Cardiac fibroblast (primary cell): ENCODE measurements around the gene ZNF101.
A peak's percentile ranks its signal among the peaks of the same experiment; 100 is the strongest.

Experiments
- DNase-seq, 2 donors: peaks; one replicate each; pipeline versions ENCODE4 v3.0.0 to v3.0.0-alpha.2; 2010; ENCODE audit warnings: low read depth in 2 of 2
- H3K4me3 ChIP-seq, 2 donors: replicated peaks in 1 of 2; 1 replicate in 1 of 2; 2 replicates in 1 of 2; pipeline ENCODE4 v1.5.1; 2011; ENCODE audit warnings: low read depth in 2 of 2, low read length in 2 of 2, mild to moderate bottlenecking in 2 of 2, moderate library complexity in 1 of 2
- TF ChIP-seq, protein P1 (sequence below): IDR thresholded peaks from one replicate; pipeline ENCODE4 v1.5.1; 2011; ENCODE audit warnings: low read depth, mild to moderate bottlenecking, low read length, inconsistent platforms

The ZNF101 gene

DNA sequence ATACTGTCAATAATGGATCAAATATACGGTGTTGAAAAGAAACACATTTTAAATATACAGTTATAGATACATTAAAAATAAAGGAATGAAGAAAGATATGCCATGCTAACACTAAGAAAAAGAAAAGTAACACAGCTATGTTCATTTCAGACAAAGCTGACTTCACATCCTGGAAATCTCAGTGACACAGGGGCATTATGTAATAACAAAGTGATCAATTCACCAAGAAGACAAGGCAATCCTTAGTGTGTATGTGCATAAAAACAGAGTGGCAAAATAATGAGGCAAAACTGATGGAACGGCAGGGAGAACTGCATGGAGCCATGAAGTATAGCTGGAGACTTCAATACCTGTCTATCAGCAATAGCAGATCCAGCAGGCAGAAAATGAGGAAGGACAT, 51.2 kb downstream of the ZNF101 start:
- DNase-seq = no peak

DNA sequence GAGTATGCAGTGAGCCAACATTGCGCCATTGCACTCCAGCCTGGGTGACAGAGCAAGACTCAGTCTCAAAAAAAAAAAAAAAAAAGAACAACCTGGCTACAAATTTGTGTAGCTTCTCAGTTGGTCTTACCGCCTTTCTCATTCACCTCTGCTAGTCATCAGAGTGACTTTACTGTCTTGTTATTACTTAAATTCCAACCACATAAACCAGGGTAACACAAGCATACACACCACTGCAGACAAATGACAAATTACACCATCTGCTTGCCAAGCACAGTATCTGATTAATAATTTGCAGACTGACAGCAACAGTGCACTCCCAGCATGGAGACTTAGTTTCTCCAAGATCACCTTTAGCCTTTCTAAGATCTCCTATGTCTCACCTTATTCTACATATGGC, 53.3 kb downstream of the ZNF101 start:
- H3K4me3 ChIP-seq = no peak overlapping the region
- DNase-seq = no peak
- TF ChIP-seq, protein P1, sequence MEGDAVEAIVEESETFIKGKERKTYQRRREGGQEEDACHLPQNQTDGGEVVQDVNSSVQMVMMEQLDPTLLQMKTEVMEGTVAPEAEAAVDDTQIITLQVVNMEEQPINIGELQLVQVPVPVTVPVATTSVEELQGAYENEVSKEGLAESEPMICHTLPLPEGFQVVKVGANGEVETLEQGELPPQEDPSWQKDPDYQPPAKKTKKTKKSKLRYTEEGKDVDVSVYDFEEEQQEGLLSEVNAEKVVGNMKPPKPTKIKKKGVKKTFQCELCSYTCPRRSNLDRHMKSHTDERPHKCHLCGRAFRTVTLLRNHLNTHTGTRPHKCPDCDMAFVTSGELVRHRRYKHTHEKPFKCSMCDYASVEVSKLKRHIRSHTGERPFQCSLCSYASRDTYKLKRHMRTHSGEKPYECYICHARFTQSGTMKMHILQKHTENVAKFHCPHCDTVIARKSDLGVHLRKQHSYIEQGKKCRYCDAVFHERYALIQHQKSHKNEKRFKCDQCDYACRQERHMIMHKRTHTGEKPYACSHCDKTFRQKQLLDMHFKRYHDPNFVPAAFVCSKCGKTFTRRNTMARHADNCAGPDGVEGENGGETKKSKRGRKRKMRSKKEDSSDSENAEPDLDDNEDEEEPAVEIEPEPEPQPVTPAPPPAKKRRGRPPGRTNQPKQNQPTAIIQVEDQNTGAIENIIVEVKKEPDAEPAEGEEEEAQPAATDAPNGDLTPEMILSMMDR = no peak

More for the DNA sequence above, 51.2 kb downstream of the ZNF101 start:
- TF ChIP-seq, protein P1 = no peak
- no peak overlapping the region for H3K4me3 ChIP-seq

DNA sequence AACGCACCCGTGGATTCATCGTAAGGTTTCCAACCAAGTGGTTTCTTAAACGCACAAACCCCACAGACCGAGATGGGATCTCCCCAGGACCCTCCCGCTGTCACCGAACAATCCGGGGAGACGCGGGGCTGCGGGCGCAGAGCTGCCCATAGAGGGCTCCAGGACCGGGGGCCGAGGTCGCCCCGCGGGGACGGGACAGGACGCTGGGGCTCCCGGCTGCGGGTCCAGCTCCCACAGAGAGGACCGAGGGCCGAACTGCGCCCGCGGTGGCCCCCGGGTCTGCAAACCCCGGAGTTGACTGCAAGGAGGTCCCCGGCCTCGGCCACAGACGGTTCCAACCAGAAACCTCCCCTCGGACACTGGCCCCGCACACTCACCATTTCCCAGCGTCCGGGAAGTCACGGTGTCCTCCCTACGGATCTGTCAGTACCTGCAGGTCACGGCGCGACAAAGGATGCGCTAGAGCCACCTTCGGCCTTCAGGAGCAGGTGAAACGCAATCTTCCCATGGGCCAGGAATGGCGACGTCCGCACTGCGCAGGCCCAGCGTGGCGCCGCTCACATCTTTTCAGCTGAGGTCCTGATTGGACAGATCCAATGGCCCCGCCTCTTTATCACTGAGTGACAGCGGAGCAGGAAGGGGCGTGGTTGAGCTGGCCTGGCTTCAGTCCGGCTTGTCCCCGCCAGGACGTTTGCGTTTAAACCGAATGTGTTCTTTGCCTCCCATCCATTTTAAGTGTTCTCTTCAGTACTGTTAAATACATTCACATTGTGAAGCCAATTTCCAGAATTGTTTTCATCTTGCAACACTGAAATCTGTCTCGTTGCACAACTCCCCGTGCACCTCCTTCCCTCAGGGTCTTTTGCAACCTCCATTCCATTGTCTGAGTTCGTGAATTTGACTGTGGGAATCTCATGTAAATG, 64.2 kb downstream of the ZNF101 start, which contains the start of gene ZNF14:
TSS of gene ZNF14 (minus strand) at position 534 of the 923 bp plus-strand sequence. CDS start at position 380, 154 bp downstream.
- peak; percentile 94 to 96 for DNase-seq
- TF ChIP-seq, protein P1 = peak; percentile 16
- H3K4me3 ChIP-seq = peak within 1 kb of the TSS; percentile 87 to 95
